HCT116 (cell line): ENCODE data around the gene GPRC5A. TPM values are rescaled to one million over a fixed set of nuclear protein-coding genes. Genes with fewer than 3 reads are reported as not detected.

Source experiments
- ATAC-seq: fragments of 200-7000 bp; cut with Tn5 transposase; 2 replicates; pipeline ENCODE4 v1.9.1; 2020; ENCODE audit warnings: mild to moderate bottlenecking, moderate library complexity
- BruUV-seq: library from RNA; stranded (reverse); fragments of 400-500 nt; replicated peaks from 2 replicates; lab custom pipeline; 2021; lab: Mats Ljungman, UMichigan
- CTCF ChIA-PET: fragments of 300-600 bp; sonication (Branson Sonifier 250); formaldehyde crosslinking; loops from one replicate; lab custom pipeline; 2021; ENCODE audit warnings: antibody characterized with exemption; lab: Charles Lee
- POLR2A ChIA-PET: fragments of 300-600, 350-600 bp; sonication (Branson Sonifier 250); formaldehyde crosslinking; loops from one replicate; lab custom pipeline; 2021; ENCODE audit warnings: antibody characterized with exemption; lab: Charles Lee
- RAD21 ChIA-PET, 2 experiments: fragments of 300-600 bp; sonication (Branson Sonifier 250); formaldehyde crosslinking; loops; one replicate each; lab custom pipeline; 2023; ENCODE audit warnings: low total read pairs in 2 of 2; ENCODE audit not compliant: uncharacterized antibody in 2 of 2, unreplicated experiment in 2 of 2, low non-redundant PET in 1 of 2; lab: Charles Lee
- DNase-seq: peaks from one replicate; pipeline ENCODE4 v3.0.0-alpha.2; 2010; ENCODE audit warnings: low read depth, low spot score
- H2AFZ ChIP-seq: fragments of 200-600 bp; shearing (Covaris generic), sonication (generic); 2 replicates; pipeline ENCODE4 v1.6.1; 2017; ENCODE audit warnings: low read depth, mixed run types, mixed read lengths, antibody characterized with exemption, low read length; ENCODE audit not compliant: poor library complexity, severe bottlenecking
- H3K27ac ChIP-seq: 2 replicates; pipeline ENCODE4 v1.5.1; 2012; ENCODE audit warnings: low read depth, low read length
- H3K27me3 ChIP-seq: fragments of 200-600 bp; sonication (generic); 2 replicates; pipeline ENCODE4 v1.6.1; 2016; ENCODE audit warnings: mixed run types, low read length, mixed read lengths; ENCODE audit not compliant: insufficient read depth
- H3K36me3 ChIP-seq, 2 experiments: fragments of 200-500 bp in 1 of 2; fragments of 200-600 bp in 1 of 2; sonication (Bioruptor generic) in 1 of 2; sonication (generic) in 1 of 2; 2 replicates each; pipeline versions ENCODE4 v1.5.1 to v1.6.1; 2014 to 2016; ENCODE audit warnings: low read length in 2 of 2, inconsistent platforms in 1 of 2, mixed read lengths in 1 of 2, mixed run types in 1 of 2; ENCODE audit not compliant: insufficient read depth in 2 of 2, control insufficient read depth in 1 of 2
- H3K4me1 ChIP-seq, 2 experiments: fragments of 200-600 bp in 1 of 2; sonication (generic) in 1 of 2; 2 replicates each; pipeline versions ENCODE4 v1.5.1 to v1.6.1; 2012 to 2017; ENCODE audit warnings: low read length in 2 of 2, inconsistent platforms in 1 of 2, mild to moderate bottlenecking in 1 of 2, mixed read lengths in 1 of 2, mixed run types in 1 of 2, moderate library complexity in 1 of 2; ENCODE audit not compliant: insufficient read depth in 2 of 2, control insufficient read depth in 1 of 2
- H3K4me2 ChIP-seq: fragments of 200-600 bp; sonication (generic); 2 replicates; pipeline ENCODE4 v1.6.1; 2017; ENCODE audit warnings: mixed run types, low read length, mixed read lengths
- H3K4me3 ChIP-seq, 2 experiments: fragments of 200-600 bp in 1 of 2; sonication (generic) in 1 of 2; replicated peaks in 1 of 2; 2 replicates each; pipeline ENCODE4 v1.5.1; 2011 to 2016; ENCODE audit warnings: low read length in 2 of 2, control low read depth in 1 of 2, low read depth in 1 of 2, mild to moderate bottlenecking in 1 of 2, mixed read lengths in 1 of 2, mixed run types in 1 of 2
- H3K79me2 ChIP-seq: fragments of 200-600 bp; sonication (generic); 2 replicates; pipeline ENCODE4 v1.6.1; 2017; ENCODE audit warnings: mild to moderate bottlenecking, mixed run types, low read length, moderate library complexity, mixed read lengths; ENCODE audit not compliant: insufficient read depth
- H3K9ac ChIP-seq: fragments of 200-600 bp; sonication (generic); 2 replicates; pipeline ENCODE4 v1.6.1; 2016; ENCODE audit warnings: low read length, mixed read lengths
- H3K9me2 ChIP-seq: fragments of 200-600 bp; sonication (generic), shearing (Covaris generic); 2 replicates; pipeline ENCODE4 v1.6.1; 2017; ENCODE audit warnings: mixed run types, mild to moderate bottlenecking, moderate library complexity; ENCODE audit not compliant: insufficient read depth
- H3K9me3 ChIP-seq, 2 experiments: fragments of 200-500 bp in 1 of 2; fragments of 200-600 bp in 1 of 2; sonication (Bioruptor generic) in 1 of 2; sonication (generic) in 1 of 2; 2 replicates each; pipeline ENCODE4 v1.6.1; 2014 to 2017; ENCODE audit warnings: low read length in 2 of 2, mixed read lengths in 2 of 2, inconsistent platforms in 1 of 2, low read depth in 1 of 2, mild to moderate bottlenecking in 1 of 2, mixed run types in 1 of 2, moderate library complexity in 1 of 2; ENCODE audit not compliant: control insufficient read depth in 1 of 2, insufficient read depth in 1 of 2
- H4K20me1 ChIP-seq: fragments of 200-600 bp; sonication (generic), shearing (Covaris generic); 2 replicates; pipeline ENCODE4 v1.6.1; 2017; ENCODE audit warnings: mixed run types, mild to moderate bottlenecking, moderate library complexity; ENCODE audit not compliant: insufficient read depth
- EGR1 ChIP-seq: IDR thresholded peaks from 2 replicates; pipeline ENCODE4 v1.6.1; 2012; ENCODE audit warnings: low read depth
- ELF1 ChIP-seq: IDR thresholded peaks from 2 replicates; pipeline ENCODE4 v1.6.1; 2012; ENCODE audit warnings: low read depth, borderline replicate concordance
- JUND ChIP-seq: IDR thresholded peaks from 2 replicates; pipeline ENCODE4 v1.6.1; 2012
- POLR2A ChIP-seq: IDR thresholded peaks from 2 replicates; pipeline ENCODE4 v1.7.0; 2011; ENCODE audit warnings: borderline replicate concordance; ENCODE audit not compliant: insufficient read depth, insufficient read length; ENCODE audit errors: extremely low read depth
- POLR2AphosphoS5 ChIP-seq: IDR thresholded peaks from 2 replicates; pipeline ENCODE4 v1.6.1; 2011; ENCODE audit warnings: mild to moderate bottlenecking, low read depth, low read length, moderate library complexity
- SIN3A ChIP-seq: IDR thresholded peaks from 2 replicates; pipeline ENCODE4 v1.6.1; 2012; ENCODE audit warnings: low read depth
- intact Hi-C: fragments of 100-400 bp; cut with micrococcal nuclease; formaldehyde crosslinking; loops from 2 replicates; pipeline ENCODE4 v1.10.0; 2022
- total RNA-seq: library from RNA; stranded (reverse); gene quantifications from one replicate; pipeline ENCODE4 v1.2.1, GENCODE V29; 2021; ENCODE audit not compliant: unreplicated experiment
- TF ChIP-seq, protein P1 (sequence below): IDR thresholded peaks from 2 replicates; pipeline ENCODE4 v1.6.1; 2012
- TF ChIP-seq, protein P2 (sequence below): IDR thresholded peaks from 2 replicates; pipeline ENCODE4 v1.6.1; 2012; ENCODE audit warnings: low read depth
- TF ChIP-seq, protein P3 (sequence below): IDR thresholded peaks from 2 replicates; pipeline ENCODE4 v1.6.1; 2012
- TF ChIP-seq, protein P4 (sequence below), 3 experiments: fragments of 200-600 bp in 1 of 3; sonication (generic) in 1 of 3; IDR thresholded peaks in 2 of 3; conservative IDR thresholded peaks in 1 of 3; 2 replicates each; pipeline ENCODE4 v1.5.1; 2012 to 2017; ENCODE audit warnings: low read depth in 2 of 3, low read length in 2 of 3, antibody characterized with exemption in 1 of 3, borderline replicate concordance in 1 of 3, control low read depth in 1 of 3, mild to moderate bottlenecking in 1 of 3, mixed read lengths in 1 of 3, mixed run types in 1 of 3, moderate library complexity in 1 of 3; ENCODE audit not compliant: insufficient read depth in 1 of 3

Gene GPRC5A
- total RNA-seq, 1 experiment from 2014 or later = 305 TPM

DNA sequence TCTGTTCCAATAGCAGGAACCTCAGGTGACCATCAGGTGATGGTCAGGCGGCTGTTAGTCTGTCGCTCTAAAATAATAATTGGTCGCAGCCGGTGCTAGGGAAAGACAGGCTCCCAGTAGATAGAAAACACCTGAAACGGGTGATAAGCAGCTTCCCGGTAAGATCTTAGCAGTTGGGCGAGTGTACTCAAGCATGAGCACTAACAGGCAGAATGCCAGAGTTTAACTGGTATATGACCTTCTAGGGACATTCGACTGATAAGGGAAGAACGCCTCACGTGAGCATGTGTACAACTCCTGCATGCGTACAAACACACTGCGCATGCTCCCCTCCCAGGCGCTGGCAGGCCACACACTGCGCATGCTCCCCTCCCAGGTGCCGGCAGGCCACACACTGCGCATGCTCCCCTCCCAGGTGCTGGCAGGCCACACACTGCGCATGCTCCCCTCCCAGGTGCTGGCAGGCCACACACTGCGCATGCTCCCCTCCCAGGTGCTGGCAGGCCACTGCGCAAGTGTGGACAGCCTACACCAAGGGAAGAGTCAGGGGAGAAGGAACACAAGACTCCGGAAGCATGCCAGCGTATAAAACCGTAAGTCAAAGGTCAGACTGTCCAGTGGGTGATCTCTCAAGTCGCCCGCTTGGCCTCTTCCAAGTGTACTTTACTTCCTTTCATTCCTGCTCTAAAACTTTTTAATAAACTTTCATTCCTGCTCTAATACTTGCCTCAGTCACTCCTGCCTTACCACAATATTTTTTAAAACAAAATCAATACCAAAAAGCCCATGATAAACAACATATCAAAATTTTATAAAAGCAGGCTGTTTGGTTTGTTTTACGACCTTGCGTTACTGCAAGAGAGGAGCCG is 36.1 kb downstream of the GPRC5A start:
- DNase-seq (peak; percentile 90), ATAC-seq (peak; percentile 95)
- Histone ChIP-seq H4K20me1 (no peaks in the 10 kb centered on the region), H3K4me3 (peak overlapping the region; percentile 67 to 68), H3K4me2 (peak overlapping the region; percentile 83), H3K9ac (peak overlapping the region; percentile 63), H3K27ac (peak overlapping the region; percentile 80), H3K27me3 (no peaks in the 10 kb centered on the region)
- TSS peak; percentile 85 for BruUV-seq
- TF ChIP-seq EGR1 (no peak), JUND (no peak), POLR2AphosphoS5 (peak; percentile 90), SIN3A (no peak), ELF1 (no peak; the same call in 1 of the 2 replicates), POLR2A (peak; percentile 82)
- TF ChIP-seq, protein P1, sequence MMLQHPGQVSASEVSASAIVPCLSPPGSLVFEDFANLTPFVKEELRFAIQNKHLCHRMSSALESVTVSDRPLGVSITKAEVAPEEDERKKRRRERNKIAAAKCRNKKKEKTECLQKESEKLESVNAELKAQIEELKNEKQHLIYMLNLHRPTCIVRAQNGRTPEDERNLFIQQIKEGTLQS = peak; percentile 75; the same call in 1 of the 2 replicates
- TF ChIP-seq, protein P2, sequence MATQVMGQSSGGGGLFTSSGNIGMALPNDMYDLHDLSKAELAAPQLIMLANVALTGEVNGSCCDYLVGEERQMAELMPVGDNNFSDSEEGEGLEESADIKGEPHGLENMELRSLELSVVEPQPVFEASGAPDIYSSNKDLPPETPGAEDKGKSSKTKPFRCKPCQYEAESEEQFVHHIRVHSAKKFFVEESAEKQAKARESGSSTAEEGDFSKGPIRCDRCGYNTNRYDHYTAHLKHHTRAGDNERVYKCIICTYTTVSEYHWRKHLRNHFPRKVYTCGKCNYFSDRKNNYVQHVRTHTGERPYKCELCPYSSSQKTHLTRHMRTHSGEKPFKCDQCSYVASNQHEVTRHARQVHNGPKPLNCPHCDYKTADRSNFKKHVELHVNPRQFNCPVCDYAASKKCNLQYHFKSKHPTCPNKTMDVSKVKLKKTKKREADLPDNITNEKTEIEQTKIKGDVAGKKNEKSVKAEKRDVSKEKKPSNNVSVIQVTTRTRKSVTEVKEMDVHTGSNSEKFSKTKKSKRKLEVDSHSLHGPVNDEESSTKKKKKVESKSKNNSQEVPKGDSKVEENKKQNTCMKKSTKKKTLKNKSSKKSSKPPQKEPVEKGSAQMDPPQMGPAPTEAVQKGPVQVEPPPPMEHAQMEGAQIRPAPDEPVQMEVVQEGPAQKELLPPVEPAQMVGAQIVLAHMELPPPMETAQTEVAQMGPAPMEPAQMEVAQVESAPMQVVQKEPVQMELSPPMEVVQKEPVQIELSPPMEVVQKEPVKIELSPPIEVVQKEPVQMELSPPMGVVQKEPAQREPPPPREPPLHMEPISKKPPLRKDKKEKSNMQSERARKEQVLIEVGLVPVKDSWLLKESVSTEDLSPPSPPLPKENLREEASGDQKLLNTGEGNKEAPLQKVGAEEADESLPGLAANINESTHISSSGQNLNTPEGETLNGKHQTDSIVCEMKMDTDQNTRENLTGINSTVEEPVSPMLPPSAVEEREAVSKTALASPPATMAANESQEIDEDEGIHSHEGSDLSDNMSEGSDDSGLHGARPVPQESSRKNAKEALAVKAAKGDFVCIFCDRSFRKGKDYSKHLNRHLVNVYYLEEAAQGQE = no peak
- TF ChIP-seq, protein P3, sequence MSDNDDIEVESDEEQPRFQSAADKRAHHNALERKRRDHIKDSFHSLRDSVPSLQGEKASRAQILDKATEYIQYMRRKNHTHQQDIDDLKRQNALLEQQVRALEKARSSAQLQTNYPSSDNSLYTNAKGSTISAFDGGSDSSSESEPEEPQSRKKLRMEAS = no peak
- TF ChIP-seq, protein P4, sequence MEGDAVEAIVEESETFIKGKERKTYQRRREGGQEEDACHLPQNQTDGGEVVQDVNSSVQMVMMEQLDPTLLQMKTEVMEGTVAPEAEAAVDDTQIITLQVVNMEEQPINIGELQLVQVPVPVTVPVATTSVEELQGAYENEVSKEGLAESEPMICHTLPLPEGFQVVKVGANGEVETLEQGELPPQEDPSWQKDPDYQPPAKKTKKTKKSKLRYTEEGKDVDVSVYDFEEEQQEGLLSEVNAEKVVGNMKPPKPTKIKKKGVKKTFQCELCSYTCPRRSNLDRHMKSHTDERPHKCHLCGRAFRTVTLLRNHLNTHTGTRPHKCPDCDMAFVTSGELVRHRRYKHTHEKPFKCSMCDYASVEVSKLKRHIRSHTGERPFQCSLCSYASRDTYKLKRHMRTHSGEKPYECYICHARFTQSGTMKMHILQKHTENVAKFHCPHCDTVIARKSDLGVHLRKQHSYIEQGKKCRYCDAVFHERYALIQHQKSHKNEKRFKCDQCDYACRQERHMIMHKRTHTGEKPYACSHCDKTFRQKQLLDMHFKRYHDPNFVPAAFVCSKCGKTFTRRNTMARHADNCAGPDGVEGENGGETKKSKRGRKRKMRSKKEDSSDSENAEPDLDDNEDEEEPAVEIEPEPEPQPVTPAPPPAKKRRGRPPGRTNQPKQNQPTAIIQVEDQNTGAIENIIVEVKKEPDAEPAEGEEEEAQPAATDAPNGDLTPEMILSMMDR (IDR thresholded peaks at IDR 0.05 in 2 of 3, conservative IDR thresholded peaks at IDR 0.05 in 1 of 3; ENCODE audit: borderline replicate concordance in 1 of 3, insufficient read depth in 1 of 3, low read depth in 2 of 3, low read length in 2 of 3) = no peak
- TF ChIP-seq, all 23 proteins: peak for 3
- ChIA-PET RAD21 (no interaction called here), CTCF (no interaction called here), POLR2A (interaction anchor here (0.9 kb wide), 1 partner anchor 11 kb away, joined by 3 read pairs; no protein-coding TSS in a partner anchor)
- intact Hi-C loops = no loop called here
- H2AFZ ChIP-seq = no peak overlapping the region
- peaks cover 0 to 15% of the 10 kb centered on the region in 2 experiments; a peak in 2 of 4 replicates for H3K36me3 ChIP-seq
- H3K4me1 ChIP-seq = peaks cover 7 to 22% of the 10 kb centered on the region in 2 experiments; a peak in 3 of 4 replicates
- H3K9me2 ChIP-seq = no peaks in the 10 kb centered on the region
- H3K9me3 ChIP-seq = peaks cover 0 to 6% of the 10 kb centered on the region in 2 experiments; a peak in 1 of 4 replicates
- peaks cover 12% of the 10 kb centered on the region; the same call in 1 of the 2 replicates for H3K79me2 ChIP-seq
